Measurements from ENCODE around the gene LBR.
"Not testable (repeated sequence)": the region's sequence is repeated elsewhere in the genome, so short reads cannot be mapped to it uniquely, and the experiment has no call there.

The LBR gene

DNA sequence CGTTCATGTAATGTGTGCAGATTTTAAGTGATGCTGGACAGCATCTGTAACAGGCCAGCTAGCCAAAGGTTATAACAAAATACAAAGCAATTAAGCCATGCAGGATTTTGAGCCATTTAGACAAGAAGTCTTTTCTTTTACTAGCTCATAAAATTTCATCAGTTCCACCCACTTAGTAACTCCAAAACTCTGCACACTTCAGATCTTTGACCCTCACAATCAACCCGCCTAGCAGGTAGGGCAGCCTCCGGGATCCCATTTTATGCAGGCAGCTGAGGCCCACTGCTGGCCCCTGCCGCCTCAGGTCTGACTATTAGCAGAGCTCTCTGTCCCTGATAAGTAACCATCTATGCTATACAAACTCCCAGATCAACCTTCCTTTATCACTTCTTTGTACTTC is 9.2 kb downstream of the LBR start:
- no peak for DNase-seq

- no peak for DNase-seq
Observed at GRCh38 chr1:225418059-225418458, 9.8 kb downstream of the LBR start.

GRCh38 chr1:225415967-225416745 is 11.7 kb downstream of the LBR start:
- no peak for DNase-seq

- DNase-seq: no peak
Observed at GRCh38 chr1:225415307-225415706, 12.5 kb downstream of the LBR start.

DNA sequence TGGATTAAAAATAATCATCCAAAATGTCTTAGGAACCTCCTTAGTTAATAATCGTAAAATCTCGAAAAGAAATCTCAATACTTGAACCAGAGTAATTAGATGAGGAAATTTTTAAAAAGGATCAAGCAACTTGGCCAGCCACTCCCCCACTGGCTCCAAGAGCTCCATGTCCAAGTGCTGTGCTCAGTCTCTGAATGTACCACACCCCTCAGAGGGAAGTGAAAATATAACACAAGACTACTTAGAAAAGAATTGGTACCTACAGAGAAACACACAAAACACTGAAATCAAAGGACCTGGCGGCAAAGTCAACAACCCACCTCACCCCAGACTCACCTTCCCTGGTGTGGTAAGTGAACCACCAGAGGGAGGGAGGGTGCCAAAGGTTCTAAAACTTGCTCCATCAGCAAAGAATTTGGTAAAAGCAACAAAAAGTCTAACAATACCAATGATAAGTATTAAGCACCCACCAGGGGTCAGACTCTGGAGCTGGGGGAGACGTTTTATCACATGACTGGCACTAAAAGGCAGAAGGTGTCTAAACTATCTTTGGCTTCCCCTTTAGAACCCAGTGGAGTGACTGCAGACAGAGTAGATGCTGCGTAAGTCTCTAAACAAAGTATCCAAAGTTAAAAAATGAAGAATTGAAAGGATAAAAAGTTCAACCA is 14.0 kb downstream of the LBR start:
- DNase-seq: no peak

GRCh38 chr1:225412803-225413351 is 15.0 kb downstream of the LBR start:
- DNase-seq: no peak

DNA sequence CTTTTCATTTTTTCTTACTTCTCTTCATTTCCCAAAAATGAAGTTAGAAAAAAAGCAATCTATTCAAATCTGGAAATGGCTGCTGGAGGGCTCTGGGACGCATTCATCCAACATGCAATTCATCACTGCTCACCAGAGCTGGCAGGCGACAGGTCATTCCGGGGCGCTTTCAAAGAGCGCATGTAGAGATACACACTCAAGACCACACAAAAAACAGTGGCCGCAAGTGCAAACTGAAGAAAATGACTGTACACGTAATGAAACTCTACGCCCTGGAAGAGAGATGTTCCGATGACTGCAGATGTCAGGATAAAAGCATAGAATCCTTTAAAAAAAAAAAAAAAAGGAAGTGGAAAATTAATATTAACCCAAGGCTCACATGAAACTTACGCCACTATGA is 15.5 kb downstream of the LBR start:
- DNase-seq: no peak

- no peak for DNase-seq
Observed at GRCh38 chr1:225410036-225410435, 17.8 kb downstream of the LBR start.

DNA sequence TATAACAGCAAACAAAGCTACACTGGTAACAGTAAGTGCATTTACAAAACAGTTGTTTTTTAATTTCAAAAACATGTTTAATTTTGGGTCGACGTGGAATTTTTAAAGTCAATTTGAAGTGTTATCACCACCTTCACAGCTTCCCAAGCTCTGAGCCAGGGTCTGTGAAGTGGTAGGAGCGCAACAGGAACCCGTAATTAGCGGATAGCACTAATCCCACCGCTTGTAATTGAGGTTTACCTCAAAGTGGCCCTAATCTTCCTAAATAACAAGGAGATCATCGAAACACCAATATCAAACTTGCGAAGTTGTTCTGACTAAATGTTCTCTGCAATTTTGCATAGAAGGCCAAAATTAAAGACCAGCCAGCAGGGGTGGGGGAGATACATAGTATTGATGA is 18.8 kb downstream of the LBR start:
- no peak for DNase-seq

GRCh38 chr1:225408249-225408648 is 19.6 kb downstream of the LBR start:
- no peak for DNase-seq

GRCh38 chr1:225407755-225408154 is 20.1 kb downstream of the LBR start:
- DNase-seq: no peak

DNA sequence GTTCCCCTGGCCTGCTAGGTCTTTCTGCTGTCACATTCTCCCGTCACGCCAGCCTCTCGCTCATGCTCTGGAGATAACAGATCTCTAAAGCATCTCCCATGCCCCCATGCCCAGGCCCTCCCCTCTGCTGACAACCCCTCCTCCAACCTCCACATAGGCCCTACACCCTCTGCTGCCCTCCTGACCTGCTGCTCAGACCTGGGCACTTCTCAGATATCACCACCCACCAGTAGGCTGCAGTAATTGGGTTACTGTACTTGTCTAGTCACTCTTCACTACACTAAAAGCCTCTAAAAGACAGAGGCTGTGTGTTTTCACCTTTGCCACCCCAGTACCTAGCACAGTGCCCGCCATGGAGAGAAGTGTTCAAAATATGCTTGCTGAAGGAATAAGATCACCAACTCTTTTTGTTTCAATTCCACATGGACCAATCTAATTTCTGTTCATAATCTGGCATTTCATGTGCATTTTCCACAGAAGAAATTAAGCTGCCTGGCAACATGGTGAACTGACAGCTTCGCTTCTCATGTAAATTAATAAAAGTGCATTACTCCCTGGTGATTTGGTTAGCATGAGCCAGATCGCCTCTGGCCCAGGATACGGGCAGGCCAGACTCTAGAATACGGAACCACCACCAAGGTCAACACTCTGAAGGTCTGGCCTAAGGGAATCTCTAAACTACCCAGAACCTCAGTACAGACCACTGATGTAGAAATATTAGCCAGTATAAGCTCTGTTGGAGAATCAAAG is 20.7 kb downstream of the LBR start:
- DNase-seq: no peak

DNA sequence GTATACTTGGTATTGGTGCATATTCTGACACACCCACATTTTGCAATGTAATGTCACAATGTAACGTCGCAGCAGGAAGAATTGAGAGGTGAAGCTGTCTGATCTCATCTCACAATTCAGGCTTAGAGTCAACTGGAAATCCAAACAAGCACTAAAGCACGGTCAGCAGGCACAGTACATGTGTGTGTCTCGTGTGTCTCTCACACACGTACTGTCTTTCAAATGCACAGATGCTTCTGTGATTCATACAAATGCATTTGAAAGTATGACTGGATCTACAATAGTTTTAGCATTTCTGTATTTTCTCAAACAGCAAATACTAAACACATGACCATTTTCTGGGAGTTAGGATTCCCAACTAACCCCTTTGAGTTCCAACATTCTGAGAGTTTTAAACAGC is 26.9 kb downstream of the LBR start:
- no peak for DNase-seq

DNA sequence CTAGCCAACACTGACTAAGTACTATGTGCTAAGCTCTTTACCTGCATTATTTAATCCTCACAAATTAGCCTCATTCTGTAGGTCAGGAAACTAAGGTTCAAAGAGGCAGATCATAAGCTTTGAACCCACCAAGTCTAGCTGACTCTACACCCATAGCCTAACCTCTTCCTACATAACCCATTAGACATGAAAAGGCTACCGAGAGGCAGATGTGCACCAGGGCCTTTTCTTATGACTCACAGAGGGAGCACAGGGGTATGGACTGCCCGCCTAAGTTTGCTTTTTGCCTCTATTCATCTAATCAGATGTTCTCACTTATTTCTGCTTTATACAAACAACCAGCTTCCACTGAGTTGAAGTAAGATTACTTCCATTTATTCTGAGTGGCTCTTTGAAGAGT is 31.5 kb downstream of the LBR start:
- DNase-seq: no peak

DNA sequence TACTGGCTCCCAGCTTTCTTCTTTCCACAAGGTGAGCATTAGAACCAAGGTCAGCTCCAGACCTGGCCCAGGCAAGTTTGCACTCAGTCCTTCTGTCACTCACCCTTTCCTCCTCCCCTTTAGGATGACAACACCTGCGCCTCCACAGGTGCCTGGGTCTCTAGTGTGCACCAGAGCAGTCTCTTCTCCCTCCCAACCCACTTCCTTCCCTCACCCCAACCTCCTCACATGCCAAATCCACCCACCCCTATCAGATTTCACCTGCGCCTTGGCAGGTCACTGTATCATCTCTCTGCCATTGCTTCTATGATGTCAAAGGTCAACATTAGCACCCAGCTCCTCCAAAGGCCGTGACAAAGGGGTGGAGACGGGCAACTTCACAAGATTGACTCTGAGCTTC is 38.0 kb downstream of the LBR start:
- no peak for DNase-seq

- DNase-seq: no peak
Observed at GRCh38 chr1:225388372-225388771, 39.5 kb downstream of the LBR start.

- DNase-seq: not testable (repeated sequence)
Observed at GRCh38 chr1:225386860-225387259, 41.0 kb downstream of the LBR start.

DNA sequence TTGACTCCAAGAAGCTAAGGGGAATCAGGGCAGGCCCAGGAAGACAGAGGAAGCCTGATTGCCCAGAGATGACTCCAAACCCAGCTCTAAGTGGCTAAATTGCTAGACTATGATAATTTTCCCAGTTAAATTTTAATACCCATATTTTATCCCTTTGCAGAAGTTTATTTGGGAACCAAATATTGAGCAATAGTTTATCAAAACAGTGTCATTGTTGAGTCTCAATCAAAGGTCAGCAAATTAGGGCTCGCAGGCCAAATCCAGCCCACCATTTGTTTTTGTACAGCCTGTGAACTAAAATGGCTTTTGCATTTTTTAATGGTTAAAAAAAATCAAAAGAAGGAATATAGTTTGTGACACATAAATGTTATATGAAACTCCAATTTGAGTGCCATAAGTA is 47.1 kb downstream of the LBR start:
- DNase-seq: no peak

DNA sequence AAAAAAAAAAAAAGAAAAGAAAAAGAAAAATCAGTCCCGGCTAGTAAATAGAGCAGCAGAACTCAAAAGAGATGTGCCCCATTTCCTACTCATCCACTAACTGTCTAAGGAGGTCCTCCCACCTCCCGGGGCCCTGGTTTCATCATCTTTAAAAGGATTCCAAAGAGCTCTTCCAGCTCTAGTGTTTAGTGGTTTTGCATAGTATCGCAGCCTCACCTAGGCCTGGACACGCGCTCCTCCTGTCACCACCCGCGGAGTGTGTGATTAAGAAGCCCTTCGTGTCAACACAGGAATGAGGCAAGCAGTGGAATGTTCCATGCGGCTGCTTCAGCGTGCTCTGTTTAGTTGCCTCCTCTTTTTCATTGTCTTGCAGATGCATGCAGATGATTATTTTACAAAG is 49.0 kb downstream of the LBR start:
- no peak for DNase-seq

DNA sequence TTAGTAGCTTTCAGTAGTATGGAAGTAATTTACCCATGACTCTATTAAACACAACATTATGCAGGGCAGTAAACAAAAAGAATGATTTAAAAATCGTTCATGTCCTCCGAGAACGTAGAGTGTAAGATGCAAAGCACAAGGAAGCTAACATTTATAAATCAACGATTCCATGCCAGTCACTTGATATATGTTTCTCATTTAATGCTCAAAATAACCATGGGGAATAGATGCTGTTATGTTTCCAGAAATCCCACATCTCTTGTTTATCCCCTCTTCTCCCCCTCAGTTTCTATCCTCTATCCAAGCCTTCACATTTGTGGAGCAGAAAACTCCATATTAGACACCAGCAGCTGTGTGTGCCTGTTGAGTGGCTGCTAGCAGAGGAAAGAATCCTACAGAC is 52.8 kb downstream of the LBR start:
- DNase-seq: no peak

DNA sequence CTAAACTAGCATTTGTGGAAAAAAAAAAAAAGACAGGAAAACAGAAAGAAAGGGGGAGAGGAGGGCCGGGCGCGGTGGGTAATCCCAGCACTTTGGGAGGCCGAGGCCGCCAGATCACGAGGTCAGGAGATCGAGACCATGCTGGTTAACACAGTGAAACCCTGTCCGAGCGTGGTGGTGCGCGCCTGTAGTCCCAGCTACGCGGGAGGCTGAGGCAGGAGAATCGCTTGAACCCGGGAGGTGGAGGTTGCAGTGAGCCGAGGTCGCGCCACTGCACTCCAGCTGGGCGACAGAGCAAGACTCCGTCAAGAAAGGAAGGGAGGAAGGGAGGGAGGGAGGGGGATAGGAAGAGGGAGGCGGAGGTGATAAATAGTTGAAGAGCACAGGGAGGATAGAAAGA is 54.7 kb downstream of the LBR start:
- DNase-seq: no peak

- no peak for DNase-seq
Observed at GRCh38 chr1:225371366-225372010, 56.4 kb downstream of the LBR start.

DNA sequence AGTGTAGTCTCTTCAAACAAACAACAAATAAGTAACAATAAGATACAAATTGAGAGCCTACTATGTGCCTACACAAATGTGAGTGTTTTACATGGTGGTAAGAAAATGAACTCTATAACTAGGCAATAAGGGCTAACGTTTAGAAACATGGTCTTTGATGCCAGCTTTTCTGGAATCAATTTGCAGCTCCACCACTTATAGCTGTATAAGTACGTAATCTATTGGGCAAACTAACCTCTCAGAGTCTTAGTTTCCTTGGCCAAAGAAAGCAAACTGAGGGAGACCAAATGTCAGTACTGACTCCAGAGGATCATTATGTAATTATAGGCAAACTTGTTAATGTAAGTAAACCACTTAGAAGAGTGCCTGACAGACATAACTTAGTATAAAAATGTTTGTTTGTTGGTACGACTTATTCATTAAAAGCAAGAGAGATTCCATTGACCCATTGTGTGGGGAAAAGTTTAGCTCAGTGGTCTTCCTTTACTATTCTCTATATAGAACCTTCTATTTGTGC is 59.7 kb downstream of the LBR start:
- no peak for DNase-seq
